Measurements from ENCODE around the gene IQCN.

Gene IQCN

GRCh38 chr19:18269070-18269723 is 5.1 kb downstream of the IQCN start:
- in situ Hi-C loops (cut with MboI; ENCODE audit: low sequenced_read_pairs), result no loop called here

- in situ Hi-C loops (cut with MboI; ENCODE audit: low sequenced_read_pairs), result no loop called here
These were observed 7.2 kb downstream of the IQCN start for GRCh38 chr19:18266771-18267686.

- in situ Hi-C loops (cut with MboI; ENCODE audit: low sequenced_read_pairs), result no loop called here
These were observed 8.7 kb downstream of the IQCN start for GRCh38 chr19:18265582-18265981.

- in situ Hi-C loops (cut with MboI; ENCODE audit: low sequenced_read_pairs), result no loop called here
These were observed 9.2 kb downstream of the IQCN start for GRCh38 chr19:18264971-18265540.

GRCh38 chr19:18264137-18264854 is 10.0 kb downstream of the IQCN start:
- in situ Hi-C loops (cut with MboI; ENCODE audit: low sequenced_read_pairs), result no loop called here

GRCh38 chr19:18263324-18264136 is 10.7 kb downstream of the IQCN start:
- in situ Hi-C loops (cut with MboI; ENCODE audit: low sequenced_read_pairs), result no loop called here

GRCh38 chr19:18262917-18263316 is 11.3 kb downstream of the IQCN start:
- in situ Hi-C loops (cut with MboI; ENCODE audit: low sequenced_read_pairs), result no loop called here

- in situ Hi-C loops (cut with MboI; ENCODE audit: low sequenced_read_pairs), result no loop called here
These were observed 12.1 kb downstream of the IQCN start for GRCh38 chr19:18262144-18262543.

GRCh38 chr19:18261474-18261873 is 12.8 kb downstream of the IQCN start:
- in situ Hi-C loops (cut with MboI; ENCODE audit: low sequenced_read_pairs), result no loop called here

- in situ Hi-C loops (cut with MboI; ENCODE audit: low sequenced_read_pairs), result no loop called here
These were observed 14.4 kb downstream of the IQCN start for GRCh38 chr19:18259893-18260292.

GRCh38 chr19:18257503-18258470 is 16.5 kb downstream of the IQCN start:
- in situ Hi-C loops (cut with MboI; ENCODE audit: low sequenced_read_pairs), result no loop called here

- in situ Hi-C loops (cut with MboI; ENCODE audit: low sequenced_read_pairs), result no loop called here
These were observed 19.4 kb downstream of the IQCN start for GRCh38 chr19:18254546-18255503.

GRCh38 chr19:18253716-18254115 is 20.5 kb downstream of the IQCN start:
- in situ Hi-C loops (cut with MboI; ENCODE audit: low sequenced_read_pairs), result no loop called here

- in situ Hi-C loops (cut with MboI; ENCODE audit: low sequenced_read_pairs), result no loop called here
These were observed 21.1 kb downstream of the IQCN start for GRCh38 chr19:18253130-18253529.

- in situ Hi-C loops (cut with MboI; ENCODE audit: low sequenced_read_pairs), result no loop called here
These were observed 21.9 kb downstream of the IQCN start for GRCh38 chr19:18252370-18252717.

- in situ Hi-C loops (cut with MboI; ENCODE audit: low sequenced_read_pairs), result no loop called here
These were observed 22.5 kb downstream of the IQCN start for GRCh38 chr19:18251587-18252369.

- in situ Hi-C loops (cut with MboI; ENCODE audit: low sequenced_read_pairs), result no loop called here
These were observed 24.4 kb downstream of the IQCN start for GRCh38 chr19:18249834-18250233.
